K562 (cell line): ENCODE data around the gene SNTG2. TPM values are rescaled to one million over a fixed set of nuclear protein-coding genes. Genes with fewer than 3 reads are reported as not detected.

Experiments used
- ATAC-seq: fragments of 200-7000 bp; cut with Tn5 transposase; 3 replicates; pipeline ENCODE4 v1.9.1; 2020; ENCODE audit warnings: moderate library complexity
- BruUV-seq: library from RNA; stranded (reverse); fragments of 400-500 nt; replicated peaks from 2 replicates; lab custom pipeline; 2021; lab: Mats Ljungman, UMichigan
- CTCF ChIA-PET: fragments of 300-600 bp; formaldehyde crosslinking; extraction: SDS; loops from one replicate; lab custom pipeline; 2021; ENCODE audit warnings: low intra/inter-chr PET ratio; lab: Yijun Ruan, JAX
- POLR2A ChIA-PET: fragments of 300-600, 350-650 bp; sonication (Branson Sonifier 250); formaldehyde crosslinking; extraction: SDS; loops from one replicate; lab custom pipeline; 2021; ENCODE audit warnings: antibody characterized with exemption, inconsistent platforms; lab: Yijun Ruan, JAX
- DNase-seq, 4 experiments: peaks; one replicate each; pipeline versions ENCODE4 v3.0.0 to v3.0.0-alpha.2; 2011 to 2018; ENCODE audit warnings: low spot score in 3 of 4, mixed read lengths in 3 of 4; ENCODE audit errors: extremely low read depth in 1 of 4
- FAIRE-seq: peaks from 2 replicates; lab custom pipeline; 2011; peaks lifted over from hg19 to GRCh38; lab: Jason Lieb, UNC
- H2AFZ ChIP-seq: 2 replicates; pipeline ENCODE4 v1.6.0; 2011; ENCODE audit warnings: low read depth, low read length, control low read depth, inconsistent platforms
- H3K27ac ChIP-seq: fragments of 200-600 bp; 3 replicates; pipeline ENCODE4 v1.8.0; 2011; ENCODE audit warnings: low read depth, mild to moderate bottlenecking, control low read depth, inconsistent platforms, low read length, moderate library complexity, mixed read lengths; ENCODE audit errors: extremely low read depth
- H3K27me3 ChIP-seq, 2 experiments: fragments of 300-600 bp in 1 of 2; 2 replicates in 1 of 2; 3 replicates in 1 of 2; pipeline versions ENCODE4 v1.6.0 to v1.8.0; 2011; ENCODE audit warnings: inconsistent platforms in 2 of 2, low read length in 2 of 2, mild to moderate bottlenecking in 1 of 2, mixed read lengths in 1 of 2, moderate library complexity in 1 of 2; ENCODE audit not compliant: control insufficient read depth in 2 of 2, insufficient read depth in 2 of 2
- H3K36me3 ChIP-seq: fragments of 300-600 bp; 3 replicates; pipeline ENCODE4 v1.8.0; 2011; ENCODE audit warnings: mild to moderate bottlenecking, low read length, inconsistent platforms; ENCODE audit not compliant: control insufficient read depth, insufficient read depth
- H3K4me1 ChIP-seq, 2 experiments: fragments of 200-600 bp in 1 of 2; replicated peaks in 1 of 2; 2 replicates in 1 of 2; 3 replicates in 1 of 2; pipeline versions ENCODE4 v1.5.1 to v1.8.0; 2011; ENCODE audit warnings: inconsistent platforms in 2 of 2, low read length in 2 of 2, mild to moderate bottlenecking in 1 of 2, mixed read lengths in 1 of 2, moderate library complexity in 1 of 2; ENCODE audit not compliant: control insufficient read depth in 2 of 2, insufficient read depth in 2 of 2
- H3K4me2 ChIP-seq: 2 replicates; pipeline ENCODE4 v1.6.1; 2011; ENCODE audit warnings: low read length, control low read depth, inconsistent platforms, mixed read lengths; ENCODE audit not compliant: insufficient read depth
- H3K4me3 ChIP-seq: fragments of 200-600 bp; sonication (generic), shearing (Covaris generic); 2 replicates; pipeline ENCODE4 v1.5.1; 2016; ENCODE audit warnings: control low read depth, inconsistent platforms
- H3K79me2 ChIP-seq: fragments of 200-600 bp; 3 replicates; pipeline ENCODE4 v1.8.0; 2011; ENCODE audit warnings: low read length, inconsistent platforms; ENCODE audit not compliant: control insufficient read depth, insufficient read depth
- H3K9ac ChIP-seq, 2 experiments: 2 replicates each; pipeline versions ENCODE4 v1.6.0 to v1.6.1; 2011; ENCODE audit warnings: low read depth in 2 of 2, low read length in 2 of 2, control low read depth in 1 of 2, inconsistent platforms in 1 of 2, mild to moderate bottlenecking in 1 of 2, mixed read lengths in 1 of 2; ENCODE audit not compliant: insufficient read depth in 1 of 2
- H3K9me1 ChIP-seq: one replicate; pipeline ENCODE4 v1.6.0; 2011; ENCODE audit warnings: inconsistent platforms, mild to moderate bottlenecking, low read length, moderate library complexity; ENCODE audit not compliant: control insufficient read depth, insufficient read depth
- H3K9me3 ChIP-seq: replicated peaks from 2 replicates; pipeline ENCODE4 v1.5.1; 2011; ENCODE audit warnings: low read depth, low read length, inconsistent platforms; ENCODE audit not compliant: control insufficient read depth, insufficient read depth
- H4K20me1 ChIP-seq: replicated peaks from 2 replicates; pipeline ENCODE4 v1.6.1; 2011; ENCODE audit warnings: low read length, inconsistent platforms, mixed read lengths; ENCODE audit not compliant: control insufficient read depth, insufficient read depth
- CREB1 ChIP-seq, 2 experiments: sonication (generic) in 1 of 2; formaldehyde crosslinking in 1 of 2; IDR thresholded peaks; 2 replicates each; pipeline versions ENCODE4 v1.6.1 to v1.8.0; 2012 to 2022; ENCODE audit warnings: inconsistent platforms in 1 of 2, mild to moderate bottlenecking in 1 of 2, missing genetic modification reagents in 1 of 2, moderate library complexity in 1 of 2
- ETV6 ChIP-seq, 3 experiments: fragments of 150-350 bp in 1 of 3; sonication (generic) in 1 of 3; formaldehyde crosslinking in 1 of 3; IDR thresholded peaks; 2 replicates each; pipeline versions ENCODE4 v1.6.1 to v1.8.0; 2014 to 2022; ENCODE audit warnings: borderline replicate concordance in 2 of 3, low read depth in 2 of 3, antibody characterized with exemption in 1 of 3, low read length in 1 of 3, mild to moderate bottlenecking in 1 of 3, missing genetic modification reagents in 1 of 3
- GATA2 ChIP-seq: sonication (generic); formaldehyde crosslinking; IDR thresholded peaks from 2 replicates; pipeline ENCODE4 v1.4.0; 2020; ENCODE audit warnings: mild to moderate bottlenecking, missing genetic modification reagents
- HINFP ChIP-seq: fragments of 450-650 bp; conservative IDR thresholded peaks from 2 replicates; pipeline ENCODE4 v1.6.1; 2016; ENCODE audit warnings: missing genetic modification characterization, low read depth, mild to moderate bottlenecking, control low read depth, missing compliant biosample characterization
- HMG20A ChIP-seq: fragments of 450-650 bp; formaldehyde crosslinking; conservative IDR thresholded peaks from 2 replicates; pipeline ENCODE4 v1.4.0; 2020; ENCODE audit warnings: mild to moderate bottlenecking, mixed read lengths
- RBM14 ChIP-seq: fragments of 200-400 bp; formaldehyde crosslinking; IDR thresholded peaks from 2 replicates; pipeline ENCODE4 v1.6.1; 2018; ENCODE audit warnings: low read depth, mild to moderate bottlenecking, low read length, moderate library complexity, borderline replicate concordance; ENCODE audit not compliant: insufficient read depth
- TCF3 ChIP-seq: sonication (generic); formaldehyde crosslinking; IDR thresholded peaks from 2 replicates; pipeline ENCODE4 v1.4.0; 2020; ENCODE audit warnings: mild to moderate bottlenecking, missing genetic modification reagents
- YY1 ChIP-seq, 3 experiments: IDR thresholded peaks; 2 replicates each; pipeline ENCODE4 v1.6.1; 2011; ENCODE audit warnings: low read length in 2 of 3, mild to moderate bottlenecking in 2 of 3, moderate library complexity in 2 of 3, borderline replicate concordance in 1 of 3, control low read depth in 1 of 3, low read depth in 1 of 3; ENCODE audit not compliant: insufficient read depth in 3 of 3, insufficient replicate concordance in 2 of 3, control insufficient read depth in 1 of 3, insufficient read length in 1 of 3; ENCODE audit errors: extremely low read depth in 1 of 3
- ZBTB5 ChIP-seq: fragments of 450-650 bp; IDR thresholded peaks from 2 replicates; pipeline ENCODE4 v1.6.1; 2017; ENCODE audit warnings: antibody characterized with exemption
- ZNF253 ChIP-seq: fragments of 250-450 bp; sonication (Bioruptor Pico); conservative IDR thresholded peaks from 2 replicates; pipeline ENCODE4 v1.6.1; 2021; ENCODE audit warnings: mild to moderate bottlenecking
- WGBS: fragments of 100-300 bp; shearing (Covaris generic); methylation state at CpG from one replicate; pipeline ENCODE4 v1.1.6; 2016; ENCODE audit warnings: low coverage, mixed read lengths; ENCODE audit not compliant: insufficient coverage; ENCODE audit errors: missing lambda C conversion rate; 5-methylcytosine and 5-hydroxymethylcytosine counted together
- in situ Hi-C: fragments of 300-500 bp; cut with MboI; formaldehyde crosslinking; loops from 4 replicates; pipeline ENCODE4 v1.15.0; 2018; ENCODE audit warnings: inconsistent platforms, mixed read lengths
- intact Hi-C: fragments of 100-400 bp; cut with micrococcal nuclease; formaldehyde crosslinking; loops from 2 replicates; pipeline ENCODE4 v1.14.2; 2022
- polyA plus RNA-seq, 8 experiments: library from polyadenylated mRNA; depleted of rRNA in 4 of 8; stranded (reverse) in 5 of 8; unstranded in 3 of 8; fragments of >200 nt; fragmentation: Nextera tagmentation in 2 of 8; fragmentation: Illumina TruSeq in 1 of 8; extraction: Ambion mirVana in 2 of 8; extraction: Trizol in 1 of 8; gene quantifications; 2 replicates each; pipeline versions ENCODE4 v1.2.1 to v1.2.3, GENCODE V29; 2011 to 2014; ENCODE audit warnings: inconsistent platforms in 1 of 8, missing spikeins in 1 of 8
- total RNA-seq, 7 experiments: library from RNA; depleted of rRNA in 6 of 7; stranded (reverse); fragments of >200 nt in 6 of 7; fragmentation: Illumina TruSeq in 2 of 7; extraction: Trizol in 2 of 7; gene quantifications; 2 replicates each; pipeline versions ENCODE4 v1.2.1 to v1.2.3, GENCODE V29; 2011 to 2021; ENCODE audit warnings: low replicate concordance in 1 of 7
- TF ChIP-seq, protein P1 (sequence below): fragments of 450-650 bp; IDR thresholded peaks from 2 replicates; pipeline ENCODE4 v1.6.1; 2017; ENCODE audit warnings: mild to moderate bottlenecking, moderate library complexity

SNTG2 gene
- total and polyA plus RNA-seq, 9 of the 15 experiments (the other 6 are each of a cell fraction or from before 2014, with no cell fraction given), result not detected

DNA sequence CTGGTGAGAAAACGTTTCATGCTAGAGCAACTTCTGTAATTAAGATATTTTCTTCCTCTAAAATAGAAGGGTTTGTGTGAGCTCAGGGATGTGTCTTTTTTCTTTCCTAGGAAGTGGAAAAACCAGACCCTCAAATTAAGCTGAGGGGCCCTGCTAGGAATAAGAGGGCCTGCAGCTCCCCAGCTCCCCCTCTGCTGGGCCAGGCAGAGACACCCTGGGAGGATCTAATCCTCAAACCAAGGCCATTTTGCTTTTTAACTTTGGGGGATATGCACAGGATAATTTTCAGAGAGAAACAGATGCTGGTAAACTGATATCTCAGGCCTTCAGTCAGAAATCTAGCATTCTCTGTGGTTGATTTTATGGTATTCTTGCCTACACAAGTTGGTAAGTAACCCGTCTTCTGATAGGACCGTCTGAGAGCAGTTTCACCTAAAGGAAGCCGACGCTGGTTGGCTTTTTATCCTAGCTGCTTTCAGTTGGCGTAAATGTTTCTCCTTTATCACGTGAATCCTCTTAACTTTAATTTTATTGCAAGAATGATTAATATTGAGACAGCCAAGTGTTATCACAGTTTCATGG, 34.8 kb downstream of the SNTG2 start:
- Histone ChIP-seq H3K36me3 (no peaks in the 10 kb centered on the region), H3K9me3 (no peaks in the 10 kb centered on the region; the same call in 1 of the 2 replicates), H3K4me3 (no peak overlapping the region), H3K4me1 (peaks cover 0 to 2% of the 10 kb centered on the region in 2 experiments; a peak in 1 of 5 replicates), H3K9ac (no peak overlapping the region), H3K4me2 (no peak overlapping the region), H4K20me1 (peaks cover 3% of the 10 kb centered on the region; the same call in 1 of the 2 replicates), H3K9me1 (no peaks in the 10 kb centered on the region), H2AFZ (no peak overlapping the region), H3K27me3 (peaks cover 0 to 18% of the 10 kb centered on the region in 2 experiments; a peak in 3 of 5 replicates), H3K79me2 (no peaks in the 10 kb centered on the region), H3K27ac (no peak overlapping the region)
- no TSS peak for BruUV-seq
- ATAC-seq (no peak), DNase-seq (no peak), FAIRE-seq (no peak)
- 4% methylated on average over 7 of the region's 7 CpGs for WGBS
- POLR2A ChIA-PET, result interaction anchor here (0.9 kb wide), 1 partner anchor 680 kb away, joined by 3 read pairs; no protein-coding TSS in a partner anchor
- TF ChIP-seq RBM14 (no peak), YY1 (IDR thresholded peaks at IDR 0.05; ENCODE audit: borderline replicate concordance in 1 of 3, control insufficient read depth in 1 of 3, extremely low read depth in 1 of 3, insufficient read depth in 3 of 3, insufficient read length in 1 of 3, insufficient replicate concordance in 2 of 3, low read depth in 1 of 3, low read length in 2 of 3) (no peak), HMG20A (CRISPR knock-in tag) (no peak), CREB1 (IDR thresholded peaks at IDR 0.05) (no peak), CREB1 (CRISPR knock-in tag; IDR thresholded peaks at IDR 0.05) (no peak), HINFP (tag) (no peak), GATA2 (CRISPR knock-in tag) (no peak), ZBTB5 (no peak), ETV6 (IDR thresholded peaks at IDR 0.05; ENCODE audit: borderline replicate concordance in 1 of 2, low read depth in 2 of 2, low read length in 1 of 2) (no peak), ETV6 (CRISPR knock-in tag; IDR thresholded peaks at IDR 0.05; ENCODE audit: borderline replicate concordance) (no peak), ZNF253 (CRISPR knock-in tag) (no peak), TCF3 (CRISPR knock-in tag) (no peak)
- TF ChIP-seq, protein P1, sequence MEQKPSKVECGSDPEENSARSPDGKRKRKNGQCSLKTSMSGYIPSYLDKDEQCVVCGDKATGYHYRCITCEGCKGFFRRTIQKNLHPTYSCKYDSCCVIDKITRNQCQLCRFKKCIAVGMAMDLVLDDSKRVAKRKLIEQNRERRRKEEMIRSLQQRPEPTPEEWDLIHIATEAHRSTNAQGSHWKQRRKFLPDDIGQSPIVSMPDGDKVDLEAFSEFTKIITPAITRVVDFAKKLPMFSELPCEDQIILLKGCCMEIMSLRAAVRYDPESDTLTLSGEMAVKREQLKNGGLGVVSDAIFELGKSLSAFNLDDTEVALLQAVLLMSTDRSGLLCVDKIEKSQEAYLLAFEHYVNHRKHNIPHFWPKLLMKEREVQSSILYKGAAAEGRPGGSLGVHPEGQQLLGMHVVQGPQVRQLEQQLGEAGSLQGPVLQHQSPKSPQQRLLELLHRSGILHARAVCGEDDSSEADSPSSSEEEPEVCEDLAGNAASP, result no peak
- CTCF ChIA-PET, result no interaction called here
- in situ Hi-C loops, result loop anchor here (5.0 kb wide), 1 partner anchor 67 kb away; no protein-coding TSS in a partner anchor
- intact Hi-C loops, result no loop called here
